Right hindlimb (tissue), 1 donor: ENCODE results near the gene TCF4.

Source experiments
- DNase-seq: peaks from one replicate; pipeline ENCODE4 v3.0.0-alpha.2; 2018

TCF4 gene

DNA sequence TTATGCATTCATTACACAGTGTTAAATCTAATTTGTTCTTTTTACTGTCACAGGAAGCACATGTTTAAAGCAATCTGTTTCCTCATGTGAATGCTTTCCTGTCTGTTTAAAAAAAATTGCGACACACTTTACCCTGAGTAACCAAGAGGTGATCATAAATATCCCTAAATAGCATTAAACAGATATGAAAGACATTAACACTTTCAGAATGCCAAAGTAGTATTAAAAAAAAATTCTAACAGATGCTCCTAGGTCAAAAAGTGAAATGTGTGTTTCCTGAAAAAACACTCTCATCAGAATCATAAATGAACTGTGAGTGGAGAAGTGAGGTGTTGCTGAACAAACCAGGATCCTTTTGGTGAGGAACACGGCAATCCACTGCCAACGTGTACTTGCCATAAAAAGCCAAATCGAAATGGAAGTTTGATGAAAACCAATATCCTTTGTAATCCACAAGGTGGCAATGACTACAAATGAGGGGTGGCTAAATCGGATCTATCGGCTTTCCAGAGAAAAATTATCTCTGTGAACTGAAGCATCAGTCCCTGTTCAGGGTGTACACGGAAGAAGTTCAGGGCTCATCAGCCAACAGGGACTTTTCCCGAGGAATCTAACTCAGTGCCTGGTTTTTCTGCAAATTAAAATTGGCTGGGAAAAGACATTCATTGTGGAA, 248.9 kb downstream of the TCF4 start:
- DNase-seq = no peak

DNA sequence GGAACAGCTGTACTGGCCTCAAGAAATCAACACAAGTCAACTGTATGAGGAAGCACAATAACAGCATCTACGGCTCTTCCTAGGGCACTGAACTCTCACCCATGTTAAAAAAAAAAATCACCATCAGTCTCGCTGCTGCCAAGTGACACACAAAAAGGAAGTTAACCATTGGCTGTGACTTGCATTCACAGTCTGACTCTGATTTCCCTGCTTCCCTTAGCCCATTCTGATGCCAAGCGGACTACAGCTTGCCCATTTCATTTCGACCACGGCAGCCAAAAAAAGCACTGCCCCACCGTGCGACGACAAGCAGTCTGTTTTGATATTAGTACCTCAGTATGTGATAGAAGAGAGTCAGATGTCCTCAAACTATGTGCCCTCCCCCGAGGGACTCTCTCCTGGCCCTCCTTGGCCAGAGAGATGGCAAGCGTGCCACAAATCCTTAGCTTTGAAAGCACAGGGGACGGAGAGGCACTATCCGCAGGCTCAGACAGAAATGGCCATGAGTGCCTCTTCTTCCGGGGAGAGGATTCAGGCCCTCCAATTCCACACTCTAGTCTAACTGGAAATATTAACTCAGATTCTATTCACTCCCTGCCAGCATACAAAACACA, 250.0 kb downstream of the TCF4 start:
- no peak for DNase-seq

- DNase-seq = no peak
Observed at GRCh38 chr18:55337138-55337537, 250.9 kb downstream of the TCF4 start.

GRCh38 chr18:55336438-55337100, 251.4 kb downstream of the TCF4 start:
- no peak for DNase-seq

DNA sequence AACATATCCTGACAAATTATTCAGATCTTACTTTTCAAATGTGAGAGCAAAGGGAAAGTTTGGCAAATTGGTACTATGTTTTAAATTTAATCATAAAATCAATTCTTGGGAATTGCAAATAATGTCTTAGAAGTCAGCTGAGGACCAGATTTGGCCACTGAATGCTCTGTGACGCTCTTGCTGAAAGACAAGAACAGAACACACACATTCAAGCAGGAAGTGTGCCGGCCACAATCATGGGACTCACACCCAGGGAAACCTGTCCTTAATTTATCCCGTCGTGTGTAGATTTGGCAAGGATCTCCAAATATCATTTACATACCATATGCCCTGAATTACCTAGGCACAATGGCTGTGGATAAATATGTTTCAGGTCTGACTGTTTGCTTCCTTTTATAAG, 253.1 kb downstream of the TCF4 start:
- no peak for DNase-seq

DNA sequence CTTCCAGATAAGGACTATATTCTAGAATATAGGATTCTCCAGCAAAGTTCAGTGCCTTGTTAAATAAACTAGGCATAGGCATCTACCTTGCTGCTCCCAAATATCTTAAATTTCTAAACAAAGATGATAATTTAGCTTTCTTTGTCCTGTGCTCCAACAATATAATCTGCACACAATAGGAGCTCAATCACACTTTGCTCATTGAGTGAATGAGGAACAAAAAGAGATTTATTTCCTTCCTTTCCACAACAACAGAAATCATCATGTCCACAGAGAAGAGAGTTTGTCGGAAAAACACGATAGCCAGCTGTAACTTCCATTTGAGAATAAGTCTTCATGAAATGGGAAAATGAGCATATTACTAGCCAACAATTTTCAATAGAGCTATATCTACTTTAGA, 256.7 kb downstream of the TCF4 start:
- no peak for DNase-seq

DNA sequence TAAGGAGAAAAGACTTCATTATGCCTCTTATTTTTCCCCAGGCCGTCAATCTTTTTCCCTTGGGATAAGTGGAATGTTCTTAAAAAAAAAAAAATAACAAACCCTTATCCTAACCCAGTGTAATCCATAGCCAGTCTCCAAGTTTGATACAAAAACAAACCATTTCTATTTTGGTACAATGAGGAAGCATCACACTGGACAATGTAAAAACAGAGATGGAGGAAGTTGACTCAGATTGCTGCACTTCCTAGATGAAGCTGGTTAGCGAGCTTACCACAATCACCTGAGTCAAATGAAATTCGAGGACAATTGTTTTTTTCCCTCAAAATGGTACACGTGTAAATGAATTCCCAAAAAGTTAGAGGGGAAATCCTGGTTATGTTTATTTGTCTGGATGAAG, 259.7 kb downstream of the TCF4 start:
- DNase-seq = no peak

GRCh38 chr18:55327454-55327853, 260.5 kb downstream of the TCF4 start:
- DNase-seq = no peak

DNA sequence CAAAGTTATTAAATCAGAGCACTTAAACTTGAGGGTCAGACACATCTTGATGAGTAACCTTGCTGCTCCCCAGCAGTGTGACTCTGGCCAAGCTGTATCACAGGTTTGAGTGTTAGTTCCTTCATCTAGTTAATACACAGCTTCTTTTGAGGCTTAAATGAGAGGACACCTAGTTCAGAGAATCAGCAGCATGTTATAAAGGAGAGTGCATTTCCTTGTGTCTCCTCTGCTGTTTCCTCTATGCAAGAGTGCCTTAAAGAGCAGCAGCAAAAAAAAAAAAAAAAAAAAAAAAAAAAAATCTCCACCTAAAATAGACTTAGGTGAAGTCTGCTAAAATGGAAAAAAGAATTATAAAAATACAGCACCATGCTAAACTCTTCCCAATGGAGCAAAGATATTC, 261.9 kb downstream of the TCF4 start:
- no peak for DNase-seq

DNA sequence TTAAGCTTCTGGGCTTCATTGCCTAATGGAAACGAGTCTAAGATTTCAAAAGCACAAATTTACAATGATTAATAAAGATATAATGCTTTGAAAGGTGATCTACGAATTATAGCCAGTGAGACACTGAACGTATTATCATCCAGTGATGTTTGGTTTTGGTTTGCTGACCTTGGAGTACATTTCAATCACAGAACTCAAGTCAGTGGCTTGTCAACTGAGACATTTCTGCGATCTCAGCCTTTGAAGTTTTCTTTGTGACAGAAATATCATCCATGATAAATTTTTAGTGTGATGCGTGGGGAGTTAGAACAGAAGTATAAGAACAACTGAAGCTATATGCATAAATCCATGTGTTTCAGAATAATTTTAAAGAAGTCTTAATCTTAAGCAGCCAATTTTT, 263.8 kb downstream of the TCF4 start:
- no peak for DNase-seq

DNA sequence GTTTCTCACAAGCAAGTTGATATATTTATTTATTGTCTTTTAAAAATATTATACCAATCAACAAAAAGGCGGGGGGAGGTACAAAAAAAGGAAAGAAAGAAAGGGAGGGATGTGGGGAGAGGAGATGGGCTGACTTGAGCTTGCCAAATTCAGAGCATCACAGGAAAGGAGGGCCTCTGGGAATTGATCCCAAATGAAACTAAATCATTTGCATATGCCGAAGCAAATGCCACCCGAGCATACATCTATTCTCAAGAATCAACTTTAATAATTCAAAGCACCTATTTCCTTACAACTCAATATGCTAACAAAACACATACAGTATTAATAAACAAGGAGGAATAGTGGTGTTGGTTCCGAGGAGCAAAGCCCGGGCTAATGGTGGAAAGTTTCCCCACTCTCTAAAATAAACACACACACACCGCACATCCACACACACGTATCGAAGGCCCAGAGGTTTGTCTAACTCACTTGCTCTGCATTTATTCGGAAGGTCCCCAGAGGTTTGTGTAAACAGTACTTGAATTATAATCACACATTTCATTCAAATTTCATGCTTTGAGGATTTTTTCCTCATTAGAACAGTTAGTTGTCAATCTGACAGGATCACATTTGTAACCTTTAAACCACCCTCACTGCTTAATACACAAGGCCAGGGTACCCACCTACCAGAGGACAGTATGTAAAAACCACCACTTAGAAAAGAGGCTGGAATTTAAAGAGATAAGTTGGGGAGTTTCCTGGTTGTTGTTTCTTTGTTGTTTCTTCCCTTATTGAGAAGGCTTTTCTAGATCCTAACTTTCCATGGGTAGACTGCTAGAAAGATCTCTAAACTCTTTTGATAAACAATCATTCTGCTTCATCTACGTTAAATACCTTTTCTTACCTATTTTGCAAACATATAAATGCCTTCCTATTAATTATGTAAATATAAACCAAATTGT, 264.7 kb downstream of the TCF4 start:
- no peak for DNase-seq

GRCh38 chr18:55322178-55322735, 265.7 kb downstream of the TCF4 start:
- DNase-seq = peak; percentile 95

GRCh38 chr18:55321265-55322177, 266.5 kb downstream of the TCF4 start:
- peak; percentile 95 for DNase-seq

DNA sequence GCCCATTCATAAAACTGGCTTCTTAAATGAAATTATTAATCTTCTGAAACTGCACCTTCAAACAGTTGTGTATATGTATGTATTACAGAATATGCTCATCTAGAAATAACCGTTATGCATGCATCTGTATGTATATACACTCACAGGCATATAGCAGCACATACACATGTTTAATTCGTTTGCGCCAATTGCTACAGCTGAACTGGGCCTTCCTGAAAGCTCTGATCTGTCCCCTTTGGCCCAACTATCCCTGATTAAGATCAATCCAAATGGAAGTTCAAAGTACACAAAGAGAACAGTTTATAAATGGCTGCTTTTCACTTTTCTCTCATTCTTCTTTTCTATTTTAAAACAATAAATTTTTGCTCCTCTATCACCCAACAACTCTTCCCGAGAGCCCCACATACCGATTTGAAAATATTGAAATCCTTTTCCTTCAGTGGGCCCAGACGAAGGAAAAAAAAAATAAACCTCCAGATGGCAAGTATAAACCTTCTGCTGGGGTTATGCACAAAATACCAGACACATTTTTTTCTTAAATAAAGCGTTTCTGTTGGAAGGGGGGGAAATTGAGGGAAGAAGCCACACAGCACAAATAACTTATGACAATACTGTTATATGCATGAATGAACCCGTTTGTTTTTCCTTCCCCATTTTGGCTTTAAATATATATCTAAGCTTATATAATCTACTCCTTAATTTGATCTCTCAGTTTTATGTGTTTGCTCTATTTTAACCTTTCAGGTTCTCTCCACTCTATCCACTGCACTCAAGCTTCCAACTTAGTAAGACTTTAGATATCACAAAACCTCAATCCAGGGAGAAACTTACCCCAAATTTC, 267.3 kb downstream of the TCF4 start:
- no peak for DNase-seq

DNA sequence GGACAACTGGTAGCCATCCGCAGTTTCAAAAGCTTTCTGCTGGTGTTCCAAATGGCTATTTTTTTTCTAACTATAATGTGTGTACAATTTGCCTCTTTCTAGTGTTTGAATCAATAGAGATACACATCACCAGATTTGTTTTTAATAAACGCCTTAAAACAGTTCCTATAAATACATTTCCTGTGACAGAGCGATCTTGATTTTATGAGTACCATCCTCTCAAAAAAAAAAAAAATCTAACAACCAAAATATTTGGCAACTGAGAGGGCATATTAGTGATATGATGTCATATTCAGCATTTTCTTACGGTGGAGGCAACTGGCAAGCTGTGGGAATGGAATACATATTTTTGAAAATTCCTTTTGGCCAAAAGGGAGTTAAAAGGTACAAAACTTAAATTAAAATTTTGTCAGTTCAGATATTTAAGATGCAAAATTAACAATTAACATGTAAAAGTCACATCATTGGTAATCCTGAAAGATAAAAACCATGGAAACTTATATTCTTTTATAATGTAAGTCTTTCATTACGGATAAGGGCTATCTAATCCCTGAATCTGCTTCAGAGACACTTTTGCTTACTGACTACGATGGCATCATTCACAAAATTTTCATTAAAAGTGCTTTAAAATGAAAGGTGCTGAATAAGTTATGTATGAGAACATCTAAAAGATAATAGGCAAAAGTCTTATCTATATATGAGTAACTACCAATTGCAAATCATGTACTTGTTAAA, 268.4 kb downstream of the TCF4 start:
- DNase-seq = no peak

GRCh38 chr18:55318951-55319441, 269.0 kb downstream of the TCF4 start:
- no peak for DNase-seq

DNA sequence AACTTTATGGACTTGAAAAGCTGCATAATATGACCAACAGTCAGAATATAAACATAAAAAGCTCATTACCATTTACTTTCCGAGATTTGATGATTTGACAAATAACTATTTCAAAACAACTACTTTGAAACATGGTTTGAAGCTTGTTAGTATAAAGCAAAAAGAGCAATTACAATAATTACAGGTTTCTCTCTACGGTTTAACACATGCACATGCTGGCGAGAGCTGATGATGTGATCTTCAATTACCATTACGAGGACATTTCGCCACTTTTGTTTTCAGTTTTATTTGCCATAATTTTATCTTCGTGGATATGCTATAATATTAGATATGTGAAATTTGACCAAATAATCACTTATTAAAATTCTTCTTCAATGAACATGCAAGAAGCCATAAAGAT, 270.1 kb downstream of the TCF4 start:
- DNase-seq = no peak

GRCh38 chr18:55317324-55317723, 270.7 kb downstream of the TCF4 start:
- no peak for DNase-seq

DNA sequence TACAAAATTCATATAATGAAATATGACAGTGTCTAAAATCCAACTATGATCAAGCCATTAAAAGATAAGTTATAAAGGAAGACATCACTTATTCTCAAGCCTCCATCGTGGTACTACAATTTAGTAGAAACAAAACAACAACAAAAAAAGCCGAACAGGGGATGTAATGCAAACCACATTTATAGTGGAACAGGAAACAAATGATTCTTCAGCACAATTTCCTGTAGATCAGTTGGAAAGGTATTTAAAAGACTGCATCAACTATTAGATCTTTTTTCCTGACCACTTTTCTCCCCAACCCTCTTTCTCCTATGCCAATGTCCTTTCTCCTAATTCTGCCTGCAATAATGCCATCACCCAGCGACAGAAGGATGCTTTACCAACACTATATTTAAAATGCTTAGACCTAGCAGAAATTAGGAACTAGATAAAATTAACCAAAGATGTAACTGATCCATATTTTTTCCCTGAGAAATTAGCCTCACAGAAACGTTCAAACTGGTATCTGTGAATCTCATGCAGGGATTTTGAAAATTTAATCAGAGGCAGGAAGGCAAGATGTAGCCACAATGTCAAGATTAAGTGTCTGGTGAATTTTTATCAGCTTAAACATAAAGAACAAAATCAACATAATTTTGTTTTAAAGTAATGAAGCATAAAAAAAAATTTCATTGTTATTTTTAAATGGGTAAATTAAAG, 271.4 kb downstream of the TCF4 start:
- DNase-seq = no peak
